Tibial nerve (tissue), 3 donors: ENCODE results near the gene FAM181A.

Source experiments
- POLR2A ChIP-seq, 2 donors: fragments of 450-650 bp; IDR thresholded peaks; one replicate each; pipeline ENCODE4 v1.6.1; 2017; ENCODE audit warnings: antibody characterized with exemption in 2 of 2, mild to moderate bottlenecking in 2 of 2, moderate library complexity in 2 of 2
- TF ChIP-seq, protein P1 (sequence below), 5 experiments: fragments of 200-600 bp in 3 of 5; fragments of 450-650 bp in 2 of 5; sonication (generic) in 3 of 5; IDR thresholded peaks; one replicate each; pipeline ENCODE4 v1.5.1; 2016 to 2019; ENCODE audit warnings: antibody characterized with exemption in 5 of 5, mild to moderate bottlenecking in 3 of 5, moderate library complexity in 2 of 5

DNA sequence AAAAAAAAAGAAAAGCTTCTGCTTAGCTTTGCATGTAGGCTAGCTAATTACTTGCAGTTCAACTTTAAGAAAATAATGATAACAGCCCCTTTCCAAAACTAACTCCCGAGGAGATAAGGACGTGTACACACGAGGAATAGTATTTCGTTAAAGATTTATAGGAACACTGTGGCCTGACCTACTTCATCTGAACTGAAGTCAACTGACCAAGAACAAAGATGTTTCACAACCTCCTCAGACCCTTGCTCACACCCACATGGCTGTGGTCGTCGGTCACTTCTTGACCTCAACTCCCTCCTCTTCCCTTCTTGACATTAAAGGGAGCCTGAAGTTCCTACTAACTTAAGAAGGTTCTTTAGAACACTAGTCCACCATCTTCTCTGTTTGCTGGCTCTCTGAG, 25.3 kb upstream of the FAM181A start:
- TF ChIP-seq POLR2A (IDR thresholded peaks at IDR 0.05): no peak
- TF ChIP-seq, protein P1, sequence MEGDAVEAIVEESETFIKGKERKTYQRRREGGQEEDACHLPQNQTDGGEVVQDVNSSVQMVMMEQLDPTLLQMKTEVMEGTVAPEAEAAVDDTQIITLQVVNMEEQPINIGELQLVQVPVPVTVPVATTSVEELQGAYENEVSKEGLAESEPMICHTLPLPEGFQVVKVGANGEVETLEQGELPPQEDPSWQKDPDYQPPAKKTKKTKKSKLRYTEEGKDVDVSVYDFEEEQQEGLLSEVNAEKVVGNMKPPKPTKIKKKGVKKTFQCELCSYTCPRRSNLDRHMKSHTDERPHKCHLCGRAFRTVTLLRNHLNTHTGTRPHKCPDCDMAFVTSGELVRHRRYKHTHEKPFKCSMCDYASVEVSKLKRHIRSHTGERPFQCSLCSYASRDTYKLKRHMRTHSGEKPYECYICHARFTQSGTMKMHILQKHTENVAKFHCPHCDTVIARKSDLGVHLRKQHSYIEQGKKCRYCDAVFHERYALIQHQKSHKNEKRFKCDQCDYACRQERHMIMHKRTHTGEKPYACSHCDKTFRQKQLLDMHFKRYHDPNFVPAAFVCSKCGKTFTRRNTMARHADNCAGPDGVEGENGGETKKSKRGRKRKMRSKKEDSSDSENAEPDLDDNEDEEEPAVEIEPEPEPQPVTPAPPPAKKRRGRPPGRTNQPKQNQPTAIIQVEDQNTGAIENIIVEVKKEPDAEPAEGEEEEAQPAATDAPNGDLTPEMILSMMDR (IDR thresholded peaks at IDR 0.05): no peak
